ENCODE results near the gene PLXDC1. TPM values are rescaled to one million over a fixed set of nuclear protein-coding genes. Genes with fewer than 3 reads are reported as not detected.

Gene PLXDC1
- total RNA-seq, 4 donors from 2014 or later: 1.6 to 26.2 (median 4.3) TPM

- intact Hi-C loops (cut with DNase I; ENCODE audit: low total_unique reads) (no loop called here), in situ Hi-C loops (cut with MboI; ENCODE audit: low pct_ligation_motif_present in 1 of 4, low pct_unique_long_range_greater_than_20kb in 1 of 4, low sequenced_read_pairs in 3 of 4) (no loop called here)
- Histone ChIP-seq H3K9me3 (no peaks in the 10 kb centered on the region), H3K27ac (no peak overlapping the region), H3K4me3 (no peak overlapping the region), H3K27me3 (no peaks in the 10 kb centered on the region), H3K36me3 (no peaks in the 10 kb centered on the region), H3K4me1 (no peaks in the 10 kb centered on the region)
- WGBS, 2 donors (ENCODE audit: low coverage in 1 of 2): 83% methylated on average over 5 of the region's 5 CpGs; no CpG with 5 or more reads in 1 of the 2 donors
- DNase-seq: no peak
- TF ChIP-seq EP300 (IDR thresholded peaks at IDR 0.05; ENCODE audit: low read depth): no peak
- no peak for TF ChIP-seq POLR2A (IDR thresholded peaks at IDR 0.05)
- no peak for TF ChIP-seq POLR2AphosphoS5 (IDR thresholded peaks at IDR 0.05)
- no peak for TF ChIP-seq CTCF (IDR thresholded peaks at IDR 0.05)
These were observed 86.6 kb downstream of the PLXDC1 start for GRCh38 chr17:39064819-39065218.

- TF ChIP-seq POLR2A (IDR thresholded peaks at IDR 0.05): no peak
- no peak for TF ChIP-seq EP300 (IDR thresholded peaks at IDR 0.05; ENCODE audit: low read depth)
- TF ChIP-seq POLR2AphosphoS5 (IDR thresholded peaks at IDR 0.05): no peak
- TF ChIP-seq CTCF (IDR thresholded peaks at IDR 0.05): no peak
These were observed 87.1 kb downstream of the PLXDC1 start for GRCh38 chr17:39064374-39064773.

GRCh38 chr17:39063681-39064069 lies 87.8 kb downstream of the PLXDC1 start:
- DNase-seq: no peak
- Histone ChIP-seq H3K4me3 (no peak overlapping the region), H3K27me3 (no peaks in the 10 kb centered on the region), H3K36me3 (no peaks in the 10 kb centered on the region), H3K4me1 (no peaks in the 10 kb centered on the region), H3K9me3 (no peaks in the 10 kb centered on the region), H3K27ac (no peak overlapping the region)
- WGBS, 2 donors (ENCODE audit: low coverage in 1 of 2): 100% methylated on average over 1 of the region's 1 CpG; no CpG with 5 or more reads in 1 of the 2 donors
- in situ Hi-C loops (cut with MboI; ENCODE audit: low pct_ligation_motif_present in 1 of 4, low pct_unique_long_range_greater_than_20kb in 1 of 4, low sequenced_read_pairs in 3 of 4) (no loop called here), intact Hi-C loops (cut with DNase I; ENCODE audit: low total_unique reads) (no loop called here)
- TF ChIP-seq POLR2A (IDR thresholded peaks at IDR 0.05) (no peak), EP300 (IDR thresholded peaks at IDR 0.05; ENCODE audit: low read depth) (no peak), CTCF (IDR thresholded peaks at IDR 0.05) (no peak), POLR2AphosphoS5 (IDR thresholded peaks at IDR 0.05) (no peak)

More at GRCh38 chr17:39064374-39064773, 87.1 kb downstream of the PLXDC1 start:
- in situ Hi-C loops (cut with MboI; ENCODE audit: low pct_ligation_motif_present in 1 of 4, low pct_unique_long_range_greater_than_20kb in 1 of 4, low sequenced_read_pairs in 3 of 4): no loop called here
- 60 to 80% methylated on average over 1 to 5 of the region's 5 CpGs for WGBS, 2 donors (ENCODE audit: low coverage in 1 of 2)
- intact Hi-C loops (cut with DNase I; ENCODE audit: low total_unique reads): no loop called here
- Histone ChIP-seq H3K4me1 (no peaks in the 10 kb centered on the region), H3K4me3 (no peak overlapping the region), H3K9me3 (no peaks in the 10 kb centered on the region), H3K27ac (no peak overlapping the region), H3K36me3 (no peaks in the 10 kb centered on the region), H3K27me3 (no peaks in the 10 kb centered on the region)
- DNase-seq: no peak

GRCh38 chr17:39062846-39063680 lies 88.4 kb downstream of the PLXDC1 start:
- in situ Hi-C loops (cut with MboI; ENCODE audit: low pct_ligation_motif_present in 1 of 4, low pct_unique_long_range_greater_than_20kb in 1 of 4, low sequenced_read_pairs in 3 of 4): no loop called here
- no peak overlapping the region for H3K4me3 ChIP-seq
- no peaks in the 10 kb centered on the region for H3K27me3 ChIP-seq
- H3K36me3 ChIP-seq: no peaks in the 10 kb centered on the region
- TF ChIP-seq CTCF (IDR thresholded peaks at IDR 0.05) (no peak), POLR2A (IDR thresholded peaks at IDR 0.05) (no peak), EP300 (IDR thresholded peaks at IDR 0.05; ENCODE audit: low read depth) (no peak), POLR2AphosphoS5 (IDR thresholded peaks at IDR 0.05) (no peak)
- no peak for DNase-seq
- no peaks in the 10 kb centered on the region for H3K9me3 ChIP-seq
- H3K27ac ChIP-seq: no peak overlapping the region
- 50 to 70% methylated on average over 4 to 8 of the region's 8 CpGs for WGBS, 2 donors (ENCODE audit: low coverage in 1 of 2)
- no peaks in the 10 kb centered on the region for H3K4me1 ChIP-seq
- intact Hi-C loops (cut with DNase I; ENCODE audit: low total_unique reads): no loop called here
